ENCODE measurements around the gene PCDHA1.
"Not testable (repeated sequence)": the region's sequence is repeated elsewhere in the genome, so short reads cannot be mapped to it uniquely, and the experiment has no call there.

The PCDHA1 gene

GRCh38 chr5:140785905-140786686 lies at the start of gene PCDHA1:
Gene PCDHA1, plus strand, starts transcription at chr5:140786140.
- DNase-seq (ENCODE audit: low spot score) = peak; percentile 57

GRCh38 chr5:140737486-140737885 lies 48.5 kb upstream of the PCDHA1 start:
- no peak for DNase-seq (ENCODE audit: low spot score)

- DNase-seq (ENCODE audit: low spot score) = no peak
Observed at GRCh38 chr5:140741967-140742366, 44.0 kb upstream of the PCDHA1 start.

- no peak for DNase-seq (ENCODE audit: low spot score)
Observed at GRCh38 chr5:140753561-140753960, 32.4 kb upstream of the PCDHA1 start.

GRCh38 chr5:140764177-140764973 lies 21.6 kb upstream of the PCDHA1 start:
- DNase-seq (ENCODE audit: low spot score) = no peak

- DNase-seq (ENCODE audit: low spot score) = no peak
Observed at GRCh38 chr5:140767444-140767843, 18.5 kb upstream of the PCDHA1 start.

- DNase-seq (ENCODE audit: low spot score) = no peak
Observed at GRCh38 chr5:140780512-140780911, 5.4 kb upstream of the PCDHA1 start.

GRCh38 chr5:140787422-140787821 lies 1.5 kb downstream of the PCDHA1 start:
- DNase-seq (ENCODE audit: low spot score) = not testable (repeated sequence)

- DNase-seq (ENCODE audit: low spot score) = not testable (repeated sequence)
Observed at GRCh38 chr5:140787849-140788504, 2.0 kb downstream of the PCDHA1 start.

- peak; percentile 30 for DNase-seq (ENCODE audit: low spot score)
Observed at GRCh38 chr5:140791089-140791488, 5.1 kb downstream of the PCDHA1 start.

GRCh38 chr5:140794595-140795258 lies 8.8 kb downstream of the PCDHA1 start, which contains the start of gene PCDHA2:
Gene PCDHA2, plus strand, starts transcription at chr5:140794852.
- peak; percentile 9 for DNase-seq (ENCODE audit: low spot score)

- peak; percentile 38 for DNase-seq (ENCODE audit: low spot score)
Observed at GRCh38 chr5:140795259-140795641, 9.3 kb downstream of the PCDHA1 start.

- DNase-seq (ENCODE audit: low spot score) = not testable (repeated sequence)
Observed at GRCh38 chr5:140796072-140796717, 10.3 kb downstream of the PCDHA1 start.

- no peak for DNase-seq (ENCODE audit: low spot score)
Observed at GRCh38 chr5:140796718-140797095, 10.8 kb downstream of the PCDHA1 start.

- DNase-seq (ENCODE audit: low spot score) = peak; percentile 47
Observed at GRCh38 chr5:140800816-140801493, 15.0 kb downstream of the PCDHA1 start, which contains the start of gene PCDHA3. Gene PCDHA3, plus strand, starts transcription at chr5:140801057.

- DNase-seq (ENCODE audit: low spot score) = no peak
Observed at GRCh38 chr5:140801494-140801841, 15.5 kb downstream of the PCDHA1 start.

GRCh38 chr5:140802381-140802780 lies 16.4 kb downstream of the PCDHA1 start:
- not testable (repeated sequence) for DNase-seq (ENCODE audit: low spot score)

- no peak for DNase-seq (ENCODE audit: low spot score)
Observed at GRCh38 chr5:140802781-140803271, 16.9 kb downstream of the PCDHA1 start.

GRCh38 chr5:140806834-140807775 lies 21.2 kb downstream of the PCDHA1 start, which contains the start of gene PCDHA4:
Gene PCDHA4, plus strand, starts transcription at chr5:140807068.
- DNase-seq (ENCODE audit: low spot score) = peak; percentile 27

Data from RKO (cell line).